IPS DF 6.9 (cell line): ENCODE data around the gene IFT80.

Experiments
- DNase-seq: peaks from one replicate; pipeline ENCODE4 v3.0.0-alpha.2; 2013; ENCODE audit warnings: low read depth, low spot score
- H3K27ac ChIP-seq: one replicate; pipeline ENCODE4 v1.5.1; 2013; ENCODE audit warnings: low read length, control low read depth
- H3K27me3 ChIP-seq: 2 replicates; pipeline ENCODE4 v1.6.1; 2013; ENCODE audit warnings: mild to moderate bottlenecking, low read length; ENCODE audit not compliant: control insufficient read depth, insufficient read depth
- H3K36me3 ChIP-seq: 2 replicates; pipeline ENCODE4 v1.6.1; 2013; ENCODE audit warnings: low read length; ENCODE audit not compliant: control insufficient read depth, insufficient read depth
- H3K4me1 ChIP-seq: 2 replicates; pipeline ENCODE4 v1.6.1; 2013; ENCODE audit warnings: low read length; ENCODE audit not compliant: control insufficient read depth, insufficient read depth
- H3K4me3 ChIP-seq: 2 replicates; pipeline ENCODE4 v1.5.1; 2013; ENCODE audit warnings: mild to moderate bottlenecking, low read length
- H3K9me3 ChIP-seq: 2 replicates; pipeline ENCODE4 v1.6.1; 2013; ENCODE audit warnings: low read length, inconsistent platforms; ENCODE audit not compliant: control insufficient read depth, insufficient read depth
- WGBS: extraction: QIAGEN DNeasy Blood & Tissue Kit; methylation state at CpG from one replicate; pipeline ENCODE4 v1.1.7; 2013; ENCODE audit warnings: mixed read lengths, missing lambda C conversion rate; ENCODE audit not compliant: insufficient read length, insufficient coverage; 5-methylcytosine and 5-hydroxymethylcytosine counted together

The IFT80 gene

GRCh38 chr3:160210341-160210740, 188.7 kb downstream of the IFT80 start:
- Histone ChIP-seq H3K4me3 (no peak overlapping the region), H3K36me3 (no peaks in the 10 kb centered on the region), H3K9me3 (no peaks in the 10 kb centered on the region), H3K4me1 (no peaks in the 10 kb centered on the region), H3K27me3 (no peaks in the 10 kb centered on the region), H3K27ac (no peak overlapping the region)
- WGBS: no CpG with 5 or more reads among the region's 1 CpG
- no peak for DNase-seq
